OCI-LY7 (cell line): Measurements from ENCODE around the gene TDRD1. TPM values are rescaled to one million over a fixed set of nuclear protein-coding genes. Genes with fewer than 3 reads are reported as not detected.

Experiments
- BruUV-seq: library from RNA; stranded (reverse); fragments of 400-500 nt; replicated peaks from 2 replicates; lab custom pipeline; 2021; lab: Mats Ljungman, UMichigan
- CTCF ChIA-PET: fragments of 300-600 bp; sonication (Branson Sonifier 250); formaldehyde crosslinking; loops from one replicate; lab custom pipeline; 2022; ENCODE audit warnings: antibody characterized with exemption; ENCODE audit not compliant: unreplicated experiment; lab: Charles Lee
- POLR2A ChIA-PET: fragments of 300-600 bp; sonication (Branson Sonifier 250); formaldehyde crosslinking; loops from one replicate; lab custom pipeline; 2022; ENCODE audit warnings: antibody characterized with exemption; lab: Charles Lee
- DNase-seq: peaks from one replicate; pipeline ENCODE4 v3.0.0-alpha.2; 2015; ENCODE audit warnings: low spot score
- H2AFZ ChIP-seq: fragments of 200-600 bp; sonication (generic), shearing (Covaris generic); 2 replicates; pipeline ENCODE4 v1.6.1; 2014; ENCODE audit warnings: mild to moderate bottlenecking, antibody characterized with exemption, low read length, moderate library complexity
- H3K27ac ChIP-seq: fragments of 200-600 bp; sonication (generic); 2 replicates; pipeline ENCODE4 v1.5.1; 2014; ENCODE audit warnings: mixed run types, low read depth, mild to moderate bottlenecking, moderate library complexity, low read length, inconsistent platforms; ENCODE audit not compliant: poor library complexity, severe bottlenecking
- H3K36me3 ChIP-seq: fragments of 200-600 bp; sonication (generic); 2 replicates; pipeline ENCODE4 v1.6.1; 2014; ENCODE audit warnings: mild to moderate bottlenecking, antibody characterized with exemption, low read length, moderate library complexity, mixed read lengths; ENCODE audit not compliant: insufficient read depth
- H3K4me1 ChIP-seq: fragments of 200-600 bp; sonication (generic); 2 replicates; pipeline ENCODE4 v1.5.1; 2014; ENCODE audit warnings: mild to moderate bottlenecking, low read length; ENCODE audit not compliant: insufficient read depth, poor library complexity, severe bottlenecking
- H3K4me2 ChIP-seq: fragments of 200-600 bp; sonication (generic); 2 replicates; pipeline ENCODE4 v1.6.1; 2014; ENCODE audit warnings: mild to moderate bottlenecking, low read length
- H3K4me3 ChIP-seq: fragments of 200-600 bp; sonication (generic); 2 replicates; pipeline ENCODE4 v1.5.1; 2014; ENCODE audit warnings: mild to moderate bottlenecking, low read depth, low read length; ENCODE audit not compliant: poor library complexity, severe bottlenecking
- H3K79me2 ChIP-seq: fragments of 200-600 bp; sonication (generic); 2 replicates; pipeline ENCODE4 v1.6.1; 2016; ENCODE audit warnings: low read depth, mild to moderate bottlenecking, low read length, moderate library complexity, mixed read lengths; ENCODE audit not compliant: insufficient read depth
- H3K9me2 ChIP-seq: fragments of 200-600 bp; sonication (generic); 2 replicates; pipeline ENCODE4 v1.6.1; 2016; ENCODE audit warnings: mild to moderate bottlenecking, low read length, mixed read lengths; ENCODE audit not compliant: insufficient read depth
- H3K9me3 ChIP-seq: fragments of 200-600 bp; sonication (generic); 2 replicates; pipeline ENCODE4 v1.6.1; 2014; ENCODE audit warnings: mild to moderate bottlenecking, mixed run types, low read length, mixed read lengths
- H4K20me1 ChIP-seq: fragments of 200-600 bp; sonication (generic); 2 replicates; pipeline ENCODE4 v1.6.1; 2014; ENCODE audit warnings: mild to moderate bottlenecking, antibody characterized with exemption, low read length, moderate library complexity, mixed read lengths; ENCODE audit not compliant: insufficient read depth
- EZH2phosphoT487 ChIP-seq: fragments of 200-600 bp; sonication (generic); IDR thresholded peaks from 2 replicates; pipeline ENCODE4 v1.6.1; 2018; ENCODE audit warnings: low read depth, borderline replicate concordance, mild to moderate bottlenecking, mixed run types, antibody characterized with exemption, low read length, moderate library complexity, mixed read lengths
- intact Hi-C: fragments of 100-400 bp; cut with micrococcal nuclease; formaldehyde crosslinking; loops from one replicate; pipeline ENCODE4 v1.10.0; 2022; ENCODE audit not compliant: unreplicated experiment
- total RNA-seq, 2 experiments: library from RNA; depleted of rRNA in 1 of 2; stranded (reverse); fragments of >200 nt in 1 of 2; shearing (Covaris generic) in 1 of 2; gene quantifications; 2 replicates each; pipeline ENCODE4 v1.2.3, GENCODE V29; 2014 to 2022
- TF ChIP-seq, protein P1 (sequence below): fragments of 200-600 bp; sonication (generic); conservative IDR thresholded peaks from 2 replicates; pipeline ENCODE4 v1.5.1; 2014; ENCODE audit warnings: mild to moderate bottlenecking, antibody characterized with exemption, low read length, moderate library complexity, mixed read lengths

TDRD1 gene
- total RNA-seq, 2 experiments from 2014 or later = not detected

DNA sequence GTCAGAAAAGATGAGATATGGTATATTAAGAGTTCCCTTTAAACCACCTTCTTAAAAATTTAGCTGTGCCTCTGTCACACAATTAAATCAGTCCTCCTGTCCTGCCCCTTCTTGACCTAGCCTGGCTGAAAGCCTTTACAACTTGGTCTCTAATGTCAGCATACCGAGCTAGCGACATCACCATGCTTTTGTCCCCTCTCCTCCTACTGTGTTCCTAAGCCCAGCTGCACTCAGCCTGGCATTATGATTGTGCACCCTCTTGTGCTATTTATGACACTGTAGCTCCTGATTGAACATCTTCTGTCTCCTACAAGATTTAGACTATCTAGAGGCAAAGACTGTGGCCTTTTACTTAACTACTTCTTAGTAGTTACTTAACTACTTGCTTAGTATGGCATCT lies 29.2 kb downstream of the TDRD1 start:
- H3K4me3 ChIP-seq = no peak overlapping the region
- ChIA-PET CTCF (no interaction called here), POLR2A (interaction anchor here (0.7 to 0.9 kb wide), 2 partner anchors 92 to 1686 kb away, joined by 3 read pairs; no protein-coding TSS in a partner anchor)
- no peaks in the 10 kb centered on the region for H3K79me2 ChIP-seq
- H3K36me3 ChIP-seq = no peaks in the 10 kb centered on the region
- TF ChIP-seq, protein P1, sequence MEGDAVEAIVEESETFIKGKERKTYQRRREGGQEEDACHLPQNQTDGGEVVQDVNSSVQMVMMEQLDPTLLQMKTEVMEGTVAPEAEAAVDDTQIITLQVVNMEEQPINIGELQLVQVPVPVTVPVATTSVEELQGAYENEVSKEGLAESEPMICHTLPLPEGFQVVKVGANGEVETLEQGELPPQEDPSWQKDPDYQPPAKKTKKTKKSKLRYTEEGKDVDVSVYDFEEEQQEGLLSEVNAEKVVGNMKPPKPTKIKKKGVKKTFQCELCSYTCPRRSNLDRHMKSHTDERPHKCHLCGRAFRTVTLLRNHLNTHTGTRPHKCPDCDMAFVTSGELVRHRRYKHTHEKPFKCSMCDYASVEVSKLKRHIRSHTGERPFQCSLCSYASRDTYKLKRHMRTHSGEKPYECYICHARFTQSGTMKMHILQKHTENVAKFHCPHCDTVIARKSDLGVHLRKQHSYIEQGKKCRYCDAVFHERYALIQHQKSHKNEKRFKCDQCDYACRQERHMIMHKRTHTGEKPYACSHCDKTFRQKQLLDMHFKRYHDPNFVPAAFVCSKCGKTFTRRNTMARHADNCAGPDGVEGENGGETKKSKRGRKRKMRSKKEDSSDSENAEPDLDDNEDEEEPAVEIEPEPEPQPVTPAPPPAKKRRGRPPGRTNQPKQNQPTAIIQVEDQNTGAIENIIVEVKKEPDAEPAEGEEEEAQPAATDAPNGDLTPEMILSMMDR = no peak
- no peak for TF ChIP-seq EZH2phosphoT487
- peaks cover 3% of the 10 kb centered on the region; the same call in 1 of the 2 replicates for H4K20me1 ChIP-seq
- H3K27ac ChIP-seq = no peak overlapping the region
- H3K9me3 ChIP-seq = no peaks in the 10 kb centered on the region
- no peak for DNase-seq
- no peak overlapping the region for H2AFZ ChIP-seq
- H3K9me2 ChIP-seq = no peaks in the 10 kb centered on the region
- intact Hi-C loops = no loop called here
- H3K4me1 ChIP-seq = no peaks in the 10 kb centered on the region
- BruUV-seq = no TSS peak
- no peak overlapping the region for H3K4me2 ChIP-seq

GRCh38 chr10:114212153-114212552 lies 33.0 kb downstream of the TDRD1 start:
- H3K4me2 ChIP-seq = no peak overlapping the region
- no peaks in the 10 kb centered on the region for H3K36me3 ChIP-seq
- intact Hi-C loops = no loop called here
- no peak overlapping the region for H3K4me3 ChIP-seq
- no peak overlapping the region for H2AFZ ChIP-seq
- BruUV-seq = no TSS peak
- POLR2A ChIA-PET = interaction anchor here (0.7 to 1.7 kb wide), 6 partner anchors 10 to 327 kb away, joined by 3 to 5 read pairs (median 4); no protein-coding TSS in a partner anchor
- no peaks in the 10 kb centered on the region for H3K4me1 ChIP-seq
- H3K79me2 ChIP-seq = no peaks in the 10 kb centered on the region
- H4K20me1 ChIP-seq = peaks cover 3% of the 10 kb centered on the region; the same call in 1 of the 2 replicates
- no peaks in the 10 kb centered on the region for H3K9me2 ChIP-seq
- TF ChIP-seq, protein P1 = no peak
- TF ChIP-seq EZH2phosphoT487 = no peak
- no peak overlapping the region for H3K27ac ChIP-seq
- no peak for DNase-seq
- no peaks in the 10 kb centered on the region for H3K9me3 ChIP-seq
- CTCF ChIA-PET = no interaction called here

DNA sequence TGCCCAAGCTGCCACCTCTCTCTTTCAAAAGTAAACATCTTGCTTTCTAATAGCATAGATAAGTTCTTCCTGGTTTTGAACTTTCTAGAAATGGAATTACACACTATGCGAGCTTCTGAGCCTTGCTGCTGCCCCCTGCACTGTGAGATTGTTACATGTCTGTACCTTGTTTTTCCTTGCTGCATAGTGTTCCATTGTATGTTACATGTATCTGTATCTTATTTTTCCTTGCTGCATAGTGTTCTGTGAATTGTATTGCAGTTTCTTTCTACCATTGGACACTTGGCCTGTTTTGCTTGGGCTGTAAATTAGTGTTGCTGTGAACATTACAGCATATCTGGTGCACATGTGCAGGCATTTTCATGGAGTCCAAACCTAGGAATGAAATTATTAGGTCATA lies 35.9 kb downstream of the TDRD1 start:
- Histone ChIP-seq H3K4me2 (no peak overlapping the region), H4K20me1 (no peaks in the 10 kb centered on the region), H3K27ac (no peak overlapping the region), H3K4me3 (no peak overlapping the region), H3K9me2 (no peaks in the 10 kb centered on the region), H3K79me2 (no peaks in the 10 kb centered on the region), H3K9me3 (no peaks in the 10 kb centered on the region), H2AFZ (no peak overlapping the region), H3K36me3 (no peaks in the 10 kb centered on the region), H3K4me1 (no peaks in the 10 kb centered on the region)
- no peak for TF ChIP-seq EZH2phosphoT487
- TF ChIP-seq, protein P1 = no peak
- DNase-seq = no peak
- intact Hi-C loops = no loop called here
- ChIA-PET CTCF (no interaction called here), POLR2A (interaction anchor here (0.7 kb wide), 1 partner anchor 91 kb away, joined by 3 read pairs; no protein-coding TSS in a partner anchor)
- BruUV-seq = no TSS peak
